GM21447 (cell line): ENCODE data around the gene PSMD11.
A peak's percentile ranks its signal among the peaks of the same experiment; 100 is the strongest.
"Not testable (repeated sequence)": the region's sequence is repeated elsewhere in the genome, so short reads cannot be mapped to it uniquely, and the experiment has no call there.

Source experiments
- ATAC-seq: cut with Tn5 transposase; IDR thresholded peaks from one replicate; pipeline ENCODE4 v1.9.1; 2021; ENCODE audit not compliant: unreplicated experiment

PSMD11 gene

DNA sequence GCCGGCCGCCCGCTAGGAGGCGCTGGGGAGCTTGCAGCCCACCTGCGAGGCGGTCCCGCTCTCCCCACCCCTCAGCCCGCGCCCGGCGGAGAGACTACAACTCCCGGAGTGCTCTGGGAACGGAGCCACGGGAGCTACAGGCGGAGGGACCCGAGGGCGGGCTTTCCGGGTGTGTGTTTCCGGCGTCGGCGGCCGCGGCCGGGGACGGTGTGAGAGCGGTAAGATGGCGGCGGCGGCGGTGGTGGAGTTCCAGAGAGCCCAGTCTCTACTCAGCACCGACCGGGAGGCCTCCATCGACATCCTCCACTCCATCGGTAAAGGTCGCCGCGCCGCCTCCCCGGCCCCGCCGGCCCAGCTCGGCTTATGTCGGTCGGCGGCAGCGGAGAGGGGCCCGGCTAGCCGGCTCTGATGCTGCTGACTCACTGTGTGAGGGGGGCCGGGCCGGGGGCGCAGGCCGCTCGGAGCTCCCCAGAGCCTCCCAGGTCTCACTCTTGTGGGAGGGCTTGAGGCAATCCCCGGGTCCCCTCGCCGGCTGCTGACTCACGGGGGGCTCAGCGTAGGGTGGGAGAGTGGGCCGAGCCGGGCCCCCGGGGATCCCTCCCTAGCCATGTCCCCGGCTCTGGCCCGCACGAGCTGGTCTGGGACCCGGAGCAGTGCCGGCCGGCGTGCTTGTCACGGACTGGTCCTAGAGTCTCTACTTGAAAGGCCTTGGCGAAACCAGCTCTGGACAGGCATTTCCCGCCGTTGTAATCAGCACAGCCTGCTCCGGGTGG, at the start of gene PSMD11:
PSMD11 (plus strand) TSS at position 210 of the 773 bp plus-strand sequence; CDS start at position 224, 14 bp downstream.
- peak; percentile 92 for ATAC-seq

DNA sequence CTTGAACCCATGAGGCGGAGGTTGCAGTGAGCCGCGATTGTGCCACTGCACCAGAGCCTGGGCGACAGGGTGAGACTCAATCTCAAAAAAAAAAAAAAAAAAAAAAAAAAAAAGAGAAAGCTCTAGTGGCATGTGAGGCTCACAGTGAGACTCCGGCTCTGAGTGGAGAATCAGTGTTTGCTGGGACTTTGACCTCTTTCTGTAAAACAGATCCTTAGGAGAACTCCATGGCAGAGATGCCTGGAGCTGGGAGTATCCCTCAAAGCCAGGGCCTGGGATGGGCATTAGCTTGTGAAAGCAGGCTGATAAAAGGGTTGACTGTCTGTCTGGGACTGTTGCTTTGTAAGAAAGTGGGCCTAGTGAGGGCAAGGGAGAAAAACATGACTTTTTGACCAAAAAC, 48.0 kb upstream of the PSMD11 start:
- ATAC-seq: no peak

GRCh38 chr17:32398946-32399345, 45.4 kb upstream of the PSMD11 start:
- ATAC-seq: no peak

GRCh38 chr17:32410085-32410484, 34.2 kb upstream of the PSMD11 start:
- not testable (repeated sequence) for ATAC-seq

DNA sequence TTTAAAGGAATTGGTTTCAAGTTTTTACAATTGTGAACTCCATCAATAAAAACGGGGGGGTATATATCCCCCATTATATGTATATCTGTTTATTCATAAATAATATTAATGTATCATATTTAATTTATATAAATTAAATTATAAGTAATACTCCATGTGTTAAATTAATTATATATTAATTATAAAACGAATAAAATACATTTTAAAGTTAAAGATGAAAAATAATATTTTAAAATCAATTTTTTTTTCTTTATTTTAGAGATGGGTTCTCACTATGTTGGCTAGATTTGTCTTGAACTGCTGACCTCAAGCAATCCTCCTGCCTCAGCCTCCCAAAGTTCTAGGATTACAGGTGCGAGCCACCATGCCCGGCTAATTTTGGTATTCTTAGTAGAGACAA, 17.4 kb upstream of the PSMD11 start:
- no peak for ATAC-seq

DNA sequence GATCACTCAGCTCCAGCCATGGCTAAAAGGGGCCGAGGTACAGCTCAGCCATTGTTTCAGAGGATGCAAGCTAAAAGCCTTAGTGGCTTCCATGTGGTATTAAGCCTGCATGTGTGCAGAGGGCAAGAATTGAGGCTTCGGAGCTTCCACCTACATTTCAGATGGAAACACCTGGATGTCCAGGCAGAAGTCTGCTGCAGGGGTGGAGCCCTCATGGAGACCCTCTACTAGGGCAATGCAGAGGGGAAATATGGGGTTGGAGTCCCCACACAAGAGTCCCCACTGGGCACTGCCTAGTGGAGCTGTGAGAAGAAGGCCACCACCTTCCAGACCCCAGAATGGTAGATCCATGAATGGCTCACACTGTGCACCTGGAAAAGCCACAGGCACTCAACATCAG, 14.7 kb upstream of the PSMD11 start:
- no peak for ATAC-seq

DNA sequence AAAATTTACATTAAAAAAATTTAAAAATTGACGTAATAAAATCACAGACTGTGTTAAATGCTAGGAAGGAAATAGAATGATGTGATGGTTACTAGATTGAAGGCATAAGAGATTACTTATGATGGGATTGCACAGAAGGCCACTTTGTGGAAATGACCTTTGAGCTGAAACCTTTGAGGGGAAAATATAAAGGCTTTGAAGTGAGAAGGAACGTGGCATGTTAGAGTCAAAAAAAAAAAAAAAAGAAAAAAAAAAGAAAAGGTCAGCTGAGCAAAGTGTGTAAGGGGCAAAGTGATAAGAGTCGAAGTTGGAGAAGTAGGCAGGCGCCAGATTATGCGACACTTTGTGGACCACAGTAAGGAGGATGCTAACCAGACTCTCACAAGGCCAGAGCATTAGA, 3.6 kb upstream of the PSMD11 start:
- ATAC-seq: no peak

DNA sequence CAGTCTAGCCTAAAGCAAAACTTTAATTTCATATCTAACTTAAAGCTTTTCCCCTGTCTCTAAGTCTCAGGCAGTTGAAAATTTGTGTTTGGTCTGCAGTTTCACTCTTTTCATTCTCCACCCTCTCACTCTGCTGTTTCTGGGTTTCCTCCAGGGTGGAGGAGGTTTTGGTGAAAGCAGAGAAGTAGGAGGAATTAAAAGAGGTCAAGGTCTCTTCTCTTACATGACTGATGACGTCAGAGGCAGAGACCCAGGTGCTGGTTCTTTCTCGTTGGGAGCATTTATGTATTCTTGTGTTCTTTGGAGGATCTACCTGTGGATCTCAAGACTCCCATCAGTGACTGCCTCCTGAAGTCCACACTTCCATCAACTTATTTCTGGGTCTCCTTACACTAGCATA, 2.4 kb upstream of the PSMD11 start:
- ATAC-seq: no peak

- no peak for ATAC-seq
These were observed 446 bp upstream of the PSMD11 start for GRCh38 chr17:32443827-32444300.

- ATAC-seq: peak; percentile 9
These were observed 735 bp downstream of the PSMD11 start for GRCh38 chr17:32445074-32445415.

GRCh38 chr17:32445497-32445896, 1.2 kb downstream of the PSMD11 start:
- no peak for ATAC-seq

- no peak for ATAC-seq
These were observed 1.7 kb downstream of the PSMD11 start for GRCh38 chr17:32445971-32446370.

DNA sequence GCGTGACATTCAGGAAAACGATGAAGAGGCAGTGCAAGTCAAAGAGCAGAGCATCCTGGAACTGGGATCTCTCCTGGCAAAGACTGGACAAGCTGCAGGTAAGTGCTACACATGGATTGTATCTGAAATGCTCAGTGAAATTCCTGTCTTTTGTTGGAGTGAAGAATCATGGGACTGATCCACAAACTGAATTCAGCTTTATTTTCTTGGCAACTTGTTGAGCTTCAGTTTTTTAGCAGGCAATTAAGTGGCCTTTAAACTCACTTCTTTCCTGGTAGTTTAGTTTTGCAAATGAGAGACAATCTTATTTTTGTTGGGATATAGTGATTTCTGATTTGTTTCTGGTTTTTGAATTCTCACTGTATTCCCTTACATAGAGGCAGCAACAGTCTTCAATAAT, 2.6 kb downstream of the PSMD11 start:
- no peak for ATAC-seq

DNA sequence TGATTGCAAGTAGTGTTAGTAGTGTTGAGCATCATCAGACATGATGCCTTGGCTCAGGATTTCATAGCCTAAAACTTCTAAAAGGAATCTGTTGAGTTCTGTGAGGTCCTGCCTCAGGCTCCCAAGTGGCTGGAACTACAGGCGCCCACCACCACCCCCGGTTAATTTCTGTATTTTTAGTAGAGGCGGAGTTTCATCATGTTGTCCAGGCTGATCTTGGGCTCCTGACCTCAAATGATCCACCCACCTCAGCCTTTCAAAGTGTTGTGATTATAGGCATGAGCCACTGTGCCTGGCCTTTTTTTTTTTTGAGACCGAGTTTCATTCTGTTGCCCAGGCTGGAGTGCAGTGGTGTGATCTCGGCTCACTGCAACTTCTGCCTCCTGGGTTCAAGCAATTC, 5.7 kb downstream of the PSMD11 start:
- ATAC-seq: no peak

- ATAC-seq: not testable (repeated sequence)
These were observed 6.1 kb downstream of the PSMD11 start for GRCh38 chr17:32450379-32450778.

- no peak for ATAC-seq
These were observed 7.6 kb downstream of the PSMD11 start for GRCh38 chr17:32451879-32452278.

- no peak for ATAC-seq
These were observed 8.0 kb downstream of the PSMD11 start for GRCh38 chr17:32452281-32452680.

GRCh38 chr17:32453370-32453769, 9.1 kb downstream of the PSMD11 start:
- ATAC-seq: no peak

GRCh38 chr17:32458371-32458770, 14.1 kb downstream of the PSMD11 start:
- ATAC-seq: no peak

- ATAC-seq: no peak
These were observed 15.7 kb downstream of the PSMD11 start for GRCh38 chr17:32460054-32460453.

DNA sequence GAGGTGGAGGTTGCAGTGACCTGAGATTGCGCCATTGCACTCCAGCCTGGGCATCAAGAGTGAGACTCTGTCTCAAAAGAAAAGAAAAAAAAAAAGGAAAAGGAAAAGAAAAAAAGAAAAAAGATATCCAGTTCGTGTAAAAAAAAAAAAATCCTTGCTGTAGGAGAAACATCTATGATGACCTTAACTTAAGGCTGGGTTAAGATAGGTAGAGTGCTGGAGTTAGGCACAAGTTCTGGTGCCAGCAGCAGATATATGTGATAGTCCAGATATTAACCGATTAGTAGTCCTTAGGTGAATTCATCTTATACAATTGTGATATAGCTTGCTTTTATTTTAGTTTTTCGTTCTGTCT, 17.2 kb downstream of the PSMD11 start:
- ATAC-seq: no peak

- ATAC-seq: no peak
These were observed 17.7 kb downstream of the PSMD11 start for GRCh38 chr17:32461853-32462617.
